GM21515 (cell line): ENCODE measurements around the gene HOXC13.

Experiments
- ATAC-seq: cut with Tn5 transposase; IDR thresholded peaks from one replicate; pipeline ENCODE4 v1.9.1; 2021; ENCODE audit not compliant: unreplicated experiment

Gene HOXC13

GRCh38 chr12:53954694-53955035 is 16.0 kb downstream of the HOXC13 start, which contains the start of gene HOXC12:
Gene HOXC12, plus strand, starts transcription at chr12:53954903. Its CDS starts 27 bp downstream, at chr12:53954930.
- no peak for ATAC-seq

DNA sequence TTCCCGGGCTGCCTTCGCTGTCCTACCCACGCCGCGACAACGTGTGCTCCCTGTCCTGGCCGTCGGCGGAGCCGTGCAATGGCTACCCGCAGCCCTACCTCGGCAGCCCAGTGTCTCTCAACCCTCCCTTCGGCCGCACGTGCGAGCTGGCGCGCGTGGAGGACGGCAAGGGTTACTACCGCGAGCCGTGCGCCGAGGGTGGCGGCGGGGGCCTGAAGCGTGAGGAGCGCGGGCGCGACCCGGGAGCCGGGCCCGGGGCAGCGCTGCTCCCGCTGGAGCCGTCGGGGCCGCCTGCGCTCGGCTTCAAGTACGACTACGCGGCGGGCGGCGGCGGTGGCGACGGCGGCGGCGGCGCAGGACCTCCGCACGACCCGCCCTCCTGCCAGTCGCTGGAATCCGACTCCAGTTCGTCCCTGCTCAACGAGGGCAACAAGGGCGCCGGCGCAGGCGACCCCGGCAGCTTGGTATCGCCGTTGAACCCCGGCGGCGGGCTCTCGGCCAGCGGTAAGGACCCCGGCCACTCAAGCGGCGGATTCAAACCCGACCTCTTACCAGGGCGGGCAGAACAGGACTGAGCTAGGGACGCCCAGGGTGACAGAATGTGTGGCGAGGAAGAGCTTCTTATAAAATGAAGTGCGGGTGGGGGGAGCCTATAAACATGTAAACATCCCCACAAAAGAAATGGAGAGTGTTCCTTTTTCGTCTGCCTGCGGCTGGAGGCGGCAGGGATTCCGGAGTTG is 16.6 kb downstream of the HOXC13 start:
- no peak for ATAC-seq

GRCh38 chr12:53955776-53956250 is 17.2 kb downstream of the HOXC13 start:
- no peak for ATAC-seq

DNA sequence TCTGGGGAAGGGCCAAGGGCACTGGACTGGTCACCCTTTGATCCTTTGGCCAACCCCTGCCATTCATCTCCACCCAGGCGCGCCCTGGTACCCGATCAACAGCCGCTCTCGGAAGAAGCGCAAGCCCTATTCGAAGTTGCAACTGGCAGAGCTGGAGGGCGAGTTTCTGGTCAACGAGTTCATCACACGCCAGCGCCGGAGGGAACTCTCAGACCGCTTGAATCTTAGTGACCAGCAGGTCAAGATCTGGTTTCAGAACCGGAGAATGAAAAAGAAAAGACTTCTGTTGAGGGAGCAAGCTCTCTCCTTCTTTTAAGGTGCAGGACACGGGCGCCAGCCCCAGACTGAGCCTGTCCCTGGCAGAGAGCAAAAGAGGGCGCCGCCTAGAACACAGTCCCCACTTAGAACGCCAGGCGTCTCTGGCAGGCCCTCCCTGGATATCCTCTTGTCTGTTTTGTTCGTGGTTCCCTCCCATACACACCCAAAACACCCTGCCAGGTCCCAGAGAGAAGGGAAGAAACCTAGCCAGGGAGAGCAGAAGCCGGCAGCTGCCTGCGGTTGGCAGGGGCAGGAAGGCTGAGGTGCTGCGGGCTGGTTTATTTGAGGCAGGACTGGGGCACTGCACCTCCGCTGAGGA is 17.7 kb downstream of the HOXC13 start:
- ATAC-seq, result no peak

GRCh38 chr12:53956914-53957536 is 18.4 kb downstream of the HOXC13 start:
- ATAC-seq, result no peak

- ATAC-seq, result no peak
These were observed 19.5 kb downstream of the HOXC13 start for GRCh38 chr12:53958128-53958527.

DNA sequence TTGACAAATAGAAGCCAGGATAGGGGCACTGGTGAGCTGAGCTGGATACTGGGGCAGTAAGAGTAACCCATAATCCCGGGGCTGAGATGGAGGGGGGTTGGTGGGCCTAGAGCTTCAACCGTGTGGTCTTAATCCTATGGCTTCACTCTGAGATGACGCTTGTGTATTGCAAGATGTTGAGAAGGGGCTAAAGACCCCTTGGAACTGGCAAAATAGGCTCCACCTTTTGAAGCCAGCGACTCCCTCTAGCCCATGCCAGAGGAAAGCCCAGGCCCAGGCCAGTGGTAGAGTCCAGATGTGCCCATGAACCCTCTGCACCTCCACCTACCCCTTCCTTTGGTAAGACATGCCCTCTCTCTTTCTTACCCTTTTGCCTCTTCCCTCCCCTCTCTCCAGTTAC is 20.7 kb downstream of the HOXC13 start:
- no peak for ATAC-seq

- no peak for ATAC-seq
These were observed 21.8 kb downstream of the HOXC13 start for GRCh38 chr12:53960187-53961024.

GRCh38 chr12:53961025-53961761 is 22.6 kb downstream of the HOXC13 start:
- ATAC-seq, result no peak

DNA sequence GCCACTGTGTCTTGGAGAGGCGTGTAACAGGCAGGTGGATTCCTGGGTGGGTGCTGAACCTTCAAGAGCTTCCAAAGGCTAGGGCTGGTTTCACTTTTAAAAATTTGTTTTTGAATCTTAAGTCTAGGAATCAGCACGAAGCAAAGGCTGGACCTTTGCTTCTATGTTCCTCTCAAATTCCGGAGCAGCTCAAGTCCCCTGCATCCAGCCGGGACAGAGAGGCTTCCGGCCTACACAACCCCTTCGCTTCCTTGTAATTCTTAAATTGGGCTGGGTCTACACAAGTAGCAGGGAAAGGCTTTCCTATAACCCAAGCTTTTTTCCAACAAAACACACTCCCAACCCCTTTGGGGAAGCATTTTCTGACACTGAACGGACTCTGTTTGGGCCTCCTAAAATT is 24.4 kb downstream of the HOXC13 start:
- no peak for ATAC-seq

DNA sequence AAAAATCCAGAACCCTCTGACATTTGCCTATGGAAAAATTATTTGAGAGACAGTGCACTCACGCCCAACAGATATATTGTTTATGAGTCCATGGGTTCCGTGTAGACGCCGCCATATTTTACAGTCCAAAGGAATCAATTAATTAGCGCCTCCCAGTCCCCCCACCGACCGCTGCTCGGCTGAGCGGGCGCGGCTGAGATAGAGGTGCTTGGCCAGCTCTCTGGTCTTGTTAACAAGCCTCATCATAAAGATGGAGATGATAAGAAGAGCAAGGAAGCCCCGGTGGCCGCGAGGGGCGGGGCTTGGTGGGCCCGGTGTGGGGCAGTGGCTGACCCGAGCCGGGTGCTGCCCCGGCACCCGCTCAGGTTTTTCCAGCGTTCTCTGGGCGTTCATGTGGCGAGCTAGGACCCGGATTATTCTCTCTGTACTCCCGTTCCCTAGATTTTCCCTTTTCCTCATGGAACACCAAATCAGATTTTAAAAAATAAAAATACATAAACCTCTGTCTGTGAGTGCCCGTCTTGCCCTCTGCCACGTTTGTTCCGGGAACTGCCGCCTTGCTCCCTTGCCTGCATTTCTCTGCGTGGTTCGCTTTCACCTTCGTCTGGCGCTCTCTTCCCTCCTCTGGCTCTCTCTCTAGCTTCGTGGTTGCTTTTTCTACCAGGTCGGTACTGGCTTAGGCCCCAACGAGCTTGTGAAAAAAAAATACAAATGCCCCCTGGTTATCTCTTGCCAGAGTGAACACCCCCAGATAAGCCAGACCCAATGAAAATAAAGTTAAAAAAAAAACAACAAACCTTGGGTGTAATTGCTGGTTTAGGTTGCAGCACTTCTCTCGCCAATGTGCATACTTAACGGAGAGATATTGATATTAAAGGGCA is 25.0 kb downstream of the HOXC13 start:
- no peak for ATAC-seq

DNA sequence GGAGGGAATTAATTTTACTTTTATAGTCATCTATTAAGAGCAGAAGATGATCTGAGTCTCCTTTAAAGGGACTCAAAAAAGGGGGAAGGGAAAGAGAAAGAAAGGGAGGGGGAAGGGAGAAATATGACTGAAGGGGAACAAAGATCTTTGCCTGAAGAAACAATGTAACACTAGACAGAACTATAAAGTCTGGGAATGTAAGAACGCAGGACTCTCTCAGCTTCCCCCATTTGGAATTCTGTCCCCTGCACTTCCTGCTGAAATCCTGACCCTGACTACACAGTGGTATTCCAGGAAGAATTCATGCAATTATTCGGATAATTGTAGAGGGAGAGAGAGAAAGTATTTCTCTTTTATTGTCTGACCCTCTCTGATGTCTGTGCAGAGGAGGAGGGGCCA is 25.7 kb downstream of the HOXC13 start:
- ATAC-seq, result no peak

DNA sequence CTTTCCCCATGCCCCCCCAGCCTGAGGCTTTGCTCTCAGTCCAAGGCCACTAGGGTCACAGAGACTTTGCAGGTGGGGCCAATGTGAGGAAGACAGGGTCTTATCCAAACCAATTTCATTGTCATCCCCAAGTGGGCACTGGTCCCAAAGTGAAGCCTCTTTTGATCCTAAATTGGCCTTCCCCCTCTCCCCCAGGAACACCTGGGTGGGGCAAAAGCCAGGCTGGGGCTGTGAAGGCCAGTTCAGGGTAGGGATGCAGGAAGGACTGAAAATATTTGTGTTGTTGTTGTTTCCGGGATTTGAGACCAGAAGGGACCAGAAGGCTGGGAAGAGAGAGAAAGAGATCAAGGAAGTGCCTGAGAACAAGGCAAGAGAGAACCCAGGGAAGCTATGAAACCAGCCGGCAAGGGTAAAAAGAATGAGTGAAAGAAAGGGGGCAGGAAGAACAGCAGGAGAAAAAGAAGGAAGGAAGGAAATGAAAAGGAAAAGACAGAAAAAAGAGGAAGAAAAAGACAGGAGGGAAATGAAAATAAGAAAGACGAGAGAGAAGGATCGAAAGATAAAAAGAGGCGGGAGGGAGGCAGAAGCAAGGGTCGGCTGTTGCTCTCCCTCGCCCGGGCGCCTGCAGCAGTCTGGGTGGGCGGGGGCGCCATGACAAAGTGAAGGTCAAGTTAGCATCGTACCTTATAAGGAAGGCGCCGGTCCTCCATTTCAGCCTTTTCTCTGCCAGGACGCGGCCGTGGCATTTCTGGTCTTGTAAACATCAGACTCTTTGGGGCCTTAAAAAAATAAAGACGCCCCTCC is 26.9 kb downstream of the HOXC13 start:
- ATAC-seq, result no peak

- ATAC-seq, result no peak
These were observed 27.4 kb downstream of the HOXC13 start for GRCh38 chr12:53966085-53966384.

- ATAC-seq, result no peak
These were observed 27.9 kb downstream of the HOXC13 start for GRCh38 chr12:53966385-53967133.

DNA sequence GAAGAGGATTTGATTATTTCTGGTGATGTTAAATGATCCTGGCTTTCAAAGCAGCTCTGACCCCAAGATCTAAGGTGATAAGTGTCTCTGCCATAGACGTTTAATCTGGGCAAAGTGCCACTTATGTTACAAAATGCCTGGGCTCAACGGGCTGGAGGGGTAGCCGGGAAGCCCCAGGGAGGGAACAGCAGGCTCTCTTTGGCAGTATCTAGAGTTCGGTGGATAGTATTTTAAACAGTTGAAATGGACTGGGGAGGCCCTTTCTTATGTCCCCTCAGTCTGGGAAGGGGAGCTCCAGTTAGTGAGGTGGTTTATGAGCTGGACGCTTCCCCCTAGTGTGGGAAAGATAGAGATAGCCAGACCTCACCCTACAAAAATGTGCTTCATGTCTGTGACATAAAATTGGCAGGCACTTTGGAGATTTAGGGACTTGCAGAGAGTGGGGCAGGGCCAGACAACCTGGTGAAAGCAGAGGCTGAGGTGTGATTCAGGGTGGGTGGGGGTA is 28.8 kb downstream of the HOXC13 start:
- ATAC-seq, result no peak

DNA sequence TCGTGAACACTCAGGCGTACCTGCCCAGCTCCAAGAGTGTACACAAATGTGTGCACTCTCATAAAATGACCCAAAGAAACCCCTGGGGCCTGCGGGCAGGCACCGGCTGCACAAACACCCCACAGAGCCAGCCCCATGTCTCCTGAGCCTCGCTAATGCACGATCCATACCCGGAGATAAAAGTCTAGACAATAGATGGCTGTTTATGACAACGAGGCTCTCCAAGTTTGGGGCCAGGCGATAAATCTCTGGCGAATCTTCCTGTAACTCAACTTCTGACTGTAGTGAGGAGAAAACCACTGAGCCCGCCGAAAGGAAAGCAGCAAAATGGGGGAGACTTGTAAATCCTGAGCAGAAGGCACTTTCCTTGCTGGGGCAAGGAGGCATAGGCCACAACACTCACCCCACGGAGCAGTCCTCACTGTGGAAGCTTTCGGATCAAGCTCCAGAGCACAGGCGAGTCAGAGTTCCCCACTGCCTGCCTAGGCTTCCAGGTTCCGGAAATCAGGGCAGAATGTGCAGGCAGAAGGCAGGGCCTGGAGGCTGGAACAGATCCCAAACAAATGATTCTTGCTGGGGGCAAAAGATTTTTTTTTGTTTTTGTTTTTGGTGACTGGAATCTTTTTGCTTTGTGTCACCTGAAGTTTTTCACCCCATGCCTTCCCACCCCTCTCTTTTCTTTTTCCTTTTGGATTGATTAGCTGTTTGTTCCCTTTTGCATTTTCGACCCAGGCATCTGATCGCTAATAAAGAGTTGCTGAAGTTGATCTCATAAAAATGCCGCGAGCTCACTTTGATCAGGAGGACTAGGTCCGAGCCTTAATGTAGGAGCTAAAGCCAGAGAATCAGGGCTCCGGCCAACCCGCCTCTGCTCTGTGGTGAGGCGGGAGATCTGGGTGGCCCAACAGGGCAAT is 29.8 kb downstream of the HOXC13 start:
- no peak for ATAC-seq
